GM19240 (cell line): Measurements from ENCODE around the gene C1orf35.

Source experiments
- DNase-seq: peaks from one replicate; pipeline ENCODE4 v3.0.0; 2011; ENCODE audit warnings: low spot score; ENCODE audit not compliant: insufficient read length

Gene C1orf35

GRCh38 chr1:228095161-228095560, 8.0 kb downstream of the C1orf35 start:
- no peak for DNase-seq

- no peak for DNase-seq
These were observed 8.6 kb downstream of the C1orf35 start for GRCh38 chr1:228094432-228095016.

GRCh38 chr1:228093050-228093906, 9.8 kb downstream of the C1orf35 start:
- DNase-seq, result no peak

GRCh38 chr1:228092342-228093049, 10.6 kb downstream of the C1orf35 start:
- no peak for DNase-seq

GRCh38 chr1:228091084-228091483, 12.0 kb downstream of the C1orf35 start:
- DNase-seq, result no peak

- DNase-seq, result no peak
These were observed 12.5 kb downstream of the C1orf35 start for GRCh38 chr1:228090613-228091081.

GRCh38 chr1:228089519-228090380, 13.4 kb downstream of the C1orf35 start:
- no peak for DNase-seq

- no peak for DNase-seq
These were observed 14.3 kb downstream of the C1orf35 start for GRCh38 chr1:228088586-228089498.

GRCh38 chr1:228087771-228088251, 15.3 kb downstream of the C1orf35 start:
- no peak for DNase-seq

GRCh38 chr1:228085287-228085951, 17.7 kb downstream of the C1orf35 start:
- no peak for DNase-seq

- DNase-seq, result no peak
These were observed 18.3 kb downstream of the C1orf35 start for GRCh38 chr1:228084797-228085196.

GRCh38 chr1:228084325-228084724, 18.8 kb downstream of the C1orf35 start:
- DNase-seq, result no peak

GRCh38 chr1:228083871-228084278, 19.2 kb downstream of the C1orf35 start:
- no peak for DNase-seq

GRCh38 chr1:228082918-228083870, 19.9 kb downstream of the C1orf35 start:
- DNase-seq, result no peak

- DNase-seq, result peak; percentile 93
These were observed 20.8 kb downstream of the C1orf35 start, which contains the start of gene ARF1 for GRCh38 chr1:228082214-228082917. ARF1 (plus strand) TSS chr1:228082708; CDS start chr1:228097115, 14,407 bp downstream.

GRCh38 chr1:228081578-228082213, 21.4 kb downstream of the C1orf35 start:
- DNase-seq, result no peak

- DNase-seq, result no peak
These were observed 22.0 kb downstream of the C1orf35 start for GRCh38 chr1:228081144-228081543.
